Measurements from ENCODE around the gene NDUFV1.

GRCh38 chr11:67572305-67572704 lies 34.4 kb upstream of the NDUFV1 start:
- no peak for TF ChIP-seq POLR2AphosphoS5 (IDR thresholded peaks at IDR 0.05; ENCODE audit: borderline replicate concordance, low read depth, low read length)
- TF ChIP-seq EZH2 (IDR thresholded peaks at IDR 0.05): no peak
